ACC112 (cell line): Measurements from ENCODE around the gene CCL19.

Experiments
- H2AFZ ChIP-seq: fragments of 200-600 bp; sonication (generic); one replicate; pipeline ENCODE4 v1.6.0; 2017; ENCODE audit warnings: antibody characterized with exemption, low read length; ENCODE audit not compliant: unreplicated experiment
- H3K27ac ChIP-seq: fragments of 200-600 bp; sonication (generic); 2 replicates; pipeline ENCODE4 v1.5.1; 2014; ENCODE audit warnings: low read depth, mild to moderate bottlenecking, antibody characterized with exemption, low read length, moderate library complexity
- H3K27me3 ChIP-seq: fragments of 200-600 bp; sonication (generic); 2 replicates; pipeline ENCODE4 v1.6.1; 2014; ENCODE audit warnings: mild to moderate bottlenecking, antibody characterized with exemption, low read length, moderate library complexity, mixed read lengths; ENCODE audit not compliant: insufficient read depth
- H3K36me3 ChIP-seq: fragments of 200-600 bp; sonication (generic); 2 replicates; pipeline ENCODE4 v1.6.1; 2016; ENCODE audit warnings: mild to moderate bottlenecking, antibody characterized with exemption, low read length, moderate library complexity, mixed read lengths; ENCODE audit not compliant: insufficient read depth
- H3K4me1 ChIP-seq: fragments of 200-600 bp; sonication (generic); one replicate; pipeline ENCODE4 v1.6.1; 2016; ENCODE audit warnings: low read length, mixed read lengths; ENCODE audit not compliant: insufficient read depth, unreplicated experiment, control insufficient read depth
- H3K4me3 ChIP-seq: fragments of 200-600 bp; sonication (generic); 2 replicates; pipeline ENCODE4 v1.5.1; 2014; ENCODE audit warnings: mild to moderate bottlenecking, low read depth, low read length
- H3K79me2 ChIP-seq: fragments of 200-600 bp; sonication (generic); one replicate; pipeline ENCODE4 v1.6.0; 2016; ENCODE audit warnings: low read length; ENCODE audit not compliant: control insufficient read depth, unreplicated experiment, insufficient read depth

CCL19 gene

GRCh38 chr9:34693560-34693959 is 2.5 kb upstream of the CCL19 start:
- Histone ChIP-seq H3K4me3 (no peak overlapping the region), H3K79me2 (no peaks in the 10 kb centered on the region), H3K27ac (no peak overlapping the region), H3K27me3 (no peaks in the 10 kb centered on the region), H3K36me3 (no peaks in the 10 kb centered on the region), H3K4me1 (no peaks in the 10 kb centered on the region), H2AFZ (no peak overlapping the region)

DNA sequence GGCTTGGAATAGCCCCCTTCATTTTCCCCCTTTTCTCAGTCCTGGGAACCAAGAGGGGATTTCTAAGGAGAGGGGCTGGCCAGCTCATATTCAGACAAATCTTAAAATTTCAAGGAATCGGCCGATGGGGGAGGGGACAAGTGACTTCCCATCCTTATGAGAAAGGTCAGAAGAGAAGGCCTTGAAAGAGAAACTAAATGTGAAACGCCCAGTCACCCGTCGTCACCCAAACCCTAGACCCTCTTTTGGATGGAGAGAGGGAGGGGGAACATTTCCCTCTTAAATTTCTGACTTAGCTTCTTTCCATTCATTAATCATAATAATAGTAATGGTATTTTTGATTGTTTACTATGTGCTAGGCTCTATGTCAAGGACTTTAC is 850 bp upstream of the CCL19 start:
- no peaks in the 10 kb centered on the region for H3K79me2 ChIP-seq
- no peak overlapping the region for H3K27ac ChIP-seq
- no peak overlapping the region for H3K4me3 ChIP-seq
- H3K27me3 ChIP-seq = no peaks in the 10 kb centered on the region
- H3K4me1 ChIP-seq = peaks cover 2% of the 10 kb centered on the region
- no peak overlapping the region for H2AFZ ChIP-seq
- H3K36me3 ChIP-seq = no peaks in the 10 kb centered on the region

DNA sequence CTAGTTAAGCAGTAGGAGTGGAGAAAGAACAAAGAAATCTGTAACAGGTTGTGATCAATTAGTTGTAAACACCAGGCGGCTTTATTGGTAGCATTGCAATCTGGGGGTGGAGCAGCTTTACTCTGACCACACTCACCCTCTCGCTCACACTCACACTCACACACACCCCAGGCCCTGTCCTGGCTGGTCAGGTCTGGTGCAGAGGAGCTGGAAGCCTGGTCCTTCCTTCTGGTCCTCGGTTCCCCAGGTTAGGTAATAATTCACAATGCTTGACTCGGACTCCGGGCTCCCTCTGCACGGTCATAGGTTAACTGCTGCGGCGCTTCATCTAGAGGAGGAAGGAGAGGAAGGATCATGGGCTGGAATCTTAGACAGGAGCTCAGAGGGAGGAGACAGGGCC is 1.6 kb downstream of the CCL19 start:
- no peaks in the 10 kb centered on the region for H3K79me2 ChIP-seq
- no peaks in the 10 kb centered on the region for H3K27me3 ChIP-seq
- no peaks in the 10 kb centered on the region for H3K36me3 ChIP-seq
- no peak overlapping the region for H3K4me3 ChIP-seq
- H2AFZ ChIP-seq = no peak overlapping the region
- H3K27ac ChIP-seq = no peak overlapping the region
- H3K4me1 ChIP-seq = peaks cover 9% of the 10 kb centered on the region

DNA sequence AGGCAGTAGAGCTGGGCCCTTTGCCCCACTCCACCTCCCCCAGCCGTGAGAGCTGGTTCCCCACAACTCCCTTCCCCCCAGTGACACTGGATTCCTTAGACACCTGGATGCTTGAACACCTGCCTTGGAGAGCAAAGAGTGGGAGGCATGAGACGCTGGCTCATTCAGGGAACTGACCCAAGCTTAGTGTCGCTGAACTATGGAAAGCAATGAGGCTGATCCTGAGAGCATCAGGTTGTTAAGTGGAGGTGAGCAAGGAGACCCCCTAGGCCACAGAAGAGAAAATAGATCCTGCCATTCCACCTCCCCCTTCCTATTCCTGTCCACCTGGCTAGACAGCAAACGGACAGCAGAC is 2.0 kb downstream of the CCL19 start:
- Histone ChIP-seq H3K79me2 (no peaks in the 10 kb centered on the region), H3K27me3 (no peaks in the 10 kb centered on the region), H3K36me3 (no peaks in the 10 kb centered on the region), H3K27ac (no peak overlapping the region), H3K4me3 (no peak overlapping the region), H3K4me1 (peaks cover 9% of the 10 kb centered on the region), H2AFZ (no peak overlapping the region)

DNA sequence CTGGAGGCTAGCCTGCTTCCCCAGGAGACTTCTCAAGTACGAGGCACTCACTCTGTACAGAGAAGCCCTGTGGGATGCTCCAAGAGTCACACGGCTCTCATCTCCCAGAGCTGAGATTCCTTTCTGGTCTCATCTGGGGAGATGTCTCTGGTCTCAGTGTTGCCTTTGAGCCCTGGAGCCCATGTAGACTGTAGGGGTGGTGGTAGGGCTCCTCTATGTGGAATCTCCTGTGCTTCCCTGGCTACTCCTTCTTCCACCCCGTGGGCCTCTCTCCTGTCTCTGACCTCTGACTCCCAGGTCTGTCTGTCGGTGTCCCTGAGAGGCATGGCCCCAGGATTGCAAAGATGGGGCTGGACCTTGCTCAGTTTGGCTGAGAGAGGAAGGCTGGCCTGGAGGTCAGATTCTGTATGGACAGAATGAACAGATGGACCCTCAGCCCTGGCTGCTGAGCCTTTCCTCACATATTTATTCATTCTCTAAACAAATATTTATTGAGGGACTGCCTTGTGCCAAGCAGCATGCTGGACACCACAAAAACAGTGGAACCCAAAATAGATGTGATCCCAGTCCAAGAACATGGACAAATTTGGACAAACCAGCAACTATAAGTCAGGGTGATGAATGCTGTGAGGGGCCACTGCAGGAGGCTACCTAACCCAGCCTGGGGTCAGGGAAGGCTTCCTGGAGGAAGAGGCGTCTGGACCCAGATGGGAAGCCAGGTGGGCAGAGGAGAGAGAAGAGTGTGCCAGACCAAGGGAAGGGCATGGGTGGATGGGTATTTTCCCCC is 2.6 kb downstream of the CCL19 start:
- Histone ChIP-seq H3K4me3 (no peak overlapping the region), H3K4me1 (peaks cover 9% of the 10 kb centered on the region)

GRCh38 chr9:34687276-34688030 is 3.6 kb downstream of the CCL19 start:
- no peak overlapping the region for H2AFZ ChIP-seq
- H3K4me1 ChIP-seq = peaks cover 9% of the 10 kb centered on the region
- H3K36me3 ChIP-seq = no peaks in the 10 kb centered on the region
- H3K4me3 ChIP-seq = no peak overlapping the region
- H3K79me2 ChIP-seq = no peaks in the 10 kb centered on the region
- H3K27ac ChIP-seq = no peak overlapping the region
- H3K27me3 ChIP-seq = no peaks in the 10 kb centered on the region

More for the DNA sequence above, 2.6 kb downstream of the CCL19 start:
- no peaks in the 10 kb centered on the region for H3K79me2 ChIP-seq
- no peak overlapping the region for H2AFZ ChIP-seq
- no peak overlapping the region for H3K27ac ChIP-seq
- no peaks in the 10 kb centered on the region for H3K36me3 ChIP-seq
- no peaks in the 10 kb centered on the region for H3K27me3 ChIP-seq

DNA sequence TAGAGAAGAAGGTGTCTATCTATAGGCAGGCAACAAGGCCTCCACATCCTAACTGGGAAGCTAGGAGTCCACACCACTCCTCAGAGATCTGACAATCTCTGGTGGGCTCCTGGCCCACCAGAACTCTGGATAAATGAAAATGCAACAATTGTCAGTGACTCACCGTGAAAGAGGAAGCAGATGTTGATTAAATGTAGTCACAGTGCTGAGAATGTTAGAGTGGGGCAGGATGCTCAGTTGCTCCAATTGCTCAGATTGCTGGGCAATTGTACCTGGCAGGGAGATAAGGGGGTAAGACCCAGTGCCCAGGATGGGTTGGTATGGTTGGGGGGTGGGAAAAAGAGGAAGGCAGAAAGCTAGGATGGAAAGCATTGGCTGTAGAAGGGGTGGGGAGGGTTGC is 4.3 kb downstream of the CCL19 start:
- no peak overlapping the region for H2AFZ ChIP-seq
- no peak overlapping the region for H3K27ac ChIP-seq
- no peaks in the 10 kb centered on the region for H3K27me3 ChIP-seq
- no peak overlapping the region for H3K4me3 ChIP-seq
- H3K4me1 ChIP-seq = peaks cover 9% of the 10 kb centered on the region
- no peaks in the 10 kb centered on the region for H3K36me3 ChIP-seq
- no peaks in the 10 kb centered on the region for H3K79me2 ChIP-seq

GRCh38 chr9:34686231-34686630 is 4.8 kb downstream of the CCL19 start:
- no peaks in the 10 kb centered on the region for H3K27me3 ChIP-seq
- no peaks in the 10 kb centered on the region for H3K36me3 ChIP-seq
- H3K4me3 ChIP-seq = no peak overlapping the region
- H2AFZ ChIP-seq = no peak overlapping the region
- H3K79me2 ChIP-seq = no peaks in the 10 kb centered on the region
- no peak overlapping the region for H3K27ac ChIP-seq
- H3K4me1 ChIP-seq = peaks cover 9% of the 10 kb centered on the region

DNA sequence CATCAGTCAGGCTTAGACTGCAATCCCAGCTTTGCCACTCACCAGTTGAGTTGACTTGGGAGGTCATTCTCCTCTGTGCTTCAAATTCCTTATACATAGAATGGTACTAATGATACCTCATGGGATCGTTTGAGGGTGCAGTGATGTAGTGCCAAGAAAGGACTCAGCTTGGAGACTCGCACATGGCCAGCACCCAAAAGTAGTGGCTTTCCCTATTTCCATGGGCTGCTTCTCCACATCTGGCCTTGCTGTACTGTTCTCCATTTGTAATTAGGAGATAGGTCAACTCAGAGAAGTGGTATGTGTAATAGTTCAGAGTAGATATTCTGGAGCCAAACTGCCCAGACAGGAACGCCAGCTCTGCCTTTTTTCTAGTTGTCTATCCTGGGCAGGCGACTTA is 5.5 kb downstream of the CCL19 start:
- no peaks in the 10 kb centered on the region for H3K27me3 ChIP-seq
- H3K27ac ChIP-seq = no peak overlapping the region
- H2AFZ ChIP-seq = no peak overlapping the region
- peaks cover 6% of the 10 kb centered on the region; the same call in 1 of the 2 replicates for H3K36me3 ChIP-seq
- H3K4me3 ChIP-seq = no peak overlapping the region
- H3K79me2 ChIP-seq = no peaks in the 10 kb centered on the region
- H3K4me1 ChIP-seq = peaks cover 9% of the 10 kb centered on the region

DNA sequence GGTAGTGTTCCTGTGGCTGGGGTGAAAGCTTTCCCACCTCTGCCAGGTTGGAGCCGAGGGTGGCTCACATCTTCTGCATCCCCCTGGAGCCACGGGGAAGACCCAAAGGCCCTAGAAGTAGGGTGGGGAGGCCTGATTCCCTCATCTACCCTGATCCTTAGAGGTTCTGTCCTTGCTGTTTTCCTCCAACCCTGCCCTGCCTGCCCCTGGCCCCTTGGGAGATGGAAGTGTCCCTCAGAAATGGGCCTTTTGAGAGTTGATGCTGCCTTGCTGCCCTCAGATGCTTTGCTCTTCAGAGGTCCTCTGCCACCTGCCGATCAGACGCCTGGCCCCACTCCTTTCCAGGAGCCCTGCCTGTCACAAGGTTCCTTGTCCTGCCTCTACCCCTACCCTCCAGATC is 6.3 kb downstream of the CCL19 start:
- Histone ChIP-seq H3K4me1 (peaks cover 9% of the 10 kb centered on the region), H3K36me3 (peaks cover 6% of the 10 kb centered on the region; the same call in 1 of the 2 replicates), H3K27me3 (no peaks in the 10 kb centered on the region), H3K4me3 (no peak overlapping the region), H2AFZ (no peak overlapping the region), H3K27ac (no peak overlapping the region), H3K79me2 (no peaks in the 10 kb centered on the region)

- no peak overlapping the region for H3K4me3 ChIP-seq
- H3K4me1 ChIP-seq = peaks cover 9% of the 10 kb centered on the region
- H3K36me3 ChIP-seq = peaks cover 6% of the 10 kb centered on the region; the same call in 1 of the 2 replicates
- H2AFZ ChIP-seq = no peak overlapping the region
- no peak overlapping the region for H3K27ac ChIP-seq
- no peaks in the 10 kb centered on the region for H3K79me2 ChIP-seq
- H3K27me3 ChIP-seq = no peaks in the 10 kb centered on the region
These were observed 6.9 kb downstream of the CCL19 start for GRCh38 chr9:34684145-34684544.
